ENCODE measurements around the gene DUSP1.

DUSP1 gene

GRCh38 chr5:172763120-172763464 is 7.9 kb downstream of the DUSP1 start:
- no peak for TF ChIP-seq CTCF (IDR thresholded peaks at IDR 0.05; ENCODE audit: borderline replicate concordance, insufficient read depth, low read depth, low read length)
- no peak overlapping the region for H3K4me3 ChIP-seq (ENCODE audit: low read depth, low read length)

GRCh38 chr5:172762214-172763119 is 8.5 kb downstream of the DUSP1 start:
- H3K4me3 ChIP-seq (ENCODE audit: low read depth, low read length), result no peak overlapping the region
- no peak for TF ChIP-seq CTCF (IDR thresholded peaks at IDR 0.05; ENCODE audit: borderline replicate concordance, insufficient read depth, low read depth, low read length)

GRCh38 chr5:172760959-172761358 is 10.0 kb downstream of the DUSP1 start:
- no peak for TF ChIP-seq CTCF (IDR thresholded peaks at IDR 0.05; ENCODE audit: borderline replicate concordance, insufficient read depth, low read depth, low read length)

GRCh38 chr5:172760136-172760535 is 10.9 kb downstream of the DUSP1 start:
- no peak for TF ChIP-seq CTCF (IDR thresholded peaks at IDR 0.05; ENCODE audit: borderline replicate concordance, insufficient read depth, low read depth, low read length)
- H3K4me3 ChIP-seq (ENCODE audit: low read depth, low read length), result no peak overlapping the region

More at GRCh38 chr5:172760959-172761358, 10.0 kb downstream of the DUSP1 start:
- no peak overlapping the region for H3K4me3 ChIP-seq (ENCODE audit: low read depth, low read length)

GRCh38 chr5:172758834-172759149 is 12.2 kb downstream of the DUSP1 start:
- no peak for TF ChIP-seq CTCF (IDR thresholded peaks at IDR 0.05; ENCODE audit: borderline replicate concordance, insufficient read depth, low read depth, low read length)

GRCh38 chr5:172758077-172758833 is 12.7 kb downstream of the DUSP1 start:
- no peak for TF ChIP-seq CTCF (IDR thresholded peaks at IDR 0.05; ENCODE audit: borderline replicate concordance, insufficient read depth, low read depth, low read length)
- H3K4me3 ChIP-seq (ENCODE audit: low read depth, low read length), result no peak overlapping the region

More at GRCh38 chr5:172758834-172759149, 12.2 kb downstream of the DUSP1 start:
- H3K4me3 ChIP-seq (ENCODE audit: low read depth, low read length), result no peak overlapping the region

Measured in GM12875 (cell line).